ENCODE measurements around the gene METTL3.

METTL3 gene

DNA sequence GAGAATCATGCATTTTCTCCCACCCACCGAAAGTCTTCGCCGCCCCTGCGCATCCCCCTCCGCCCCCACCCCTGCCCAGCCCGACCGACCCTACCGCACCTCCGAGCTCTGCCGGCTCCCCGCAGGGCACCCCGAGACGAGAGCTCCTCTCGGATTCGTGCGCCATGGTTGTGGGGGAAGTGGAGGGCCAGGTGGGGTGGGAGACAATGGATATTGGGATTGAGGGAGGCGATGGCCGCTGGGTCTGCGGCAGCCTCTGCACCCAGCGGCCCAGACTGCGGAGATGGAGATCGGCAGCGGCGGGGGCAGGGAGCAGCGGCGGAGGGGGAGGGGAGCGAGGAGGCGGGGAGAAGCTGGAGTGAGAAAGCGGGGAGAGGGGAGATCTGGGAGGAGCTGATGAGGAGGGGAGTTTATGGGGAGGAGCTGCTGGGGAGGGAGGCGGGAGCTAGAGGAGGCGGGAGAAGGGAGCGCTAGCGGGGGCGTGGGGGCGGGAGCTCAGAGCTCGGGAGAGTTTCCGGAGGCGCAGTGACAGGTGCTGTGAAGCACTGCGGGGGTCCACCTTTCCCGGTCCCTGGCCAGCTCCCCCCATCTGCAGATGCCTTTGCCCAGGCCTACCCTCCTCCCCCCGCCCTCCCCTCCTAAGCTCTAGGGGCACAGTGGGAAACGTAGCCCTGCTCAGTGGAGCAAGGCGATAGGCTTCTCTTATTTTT is 15.0 kb upstream of the METTL3 start, which contains the start of gene SALL2:
SALL2 (minus strand) TSS at position 385 of the 710 bp plus-strand sequence; CDS start at position 166, 219 bp downstream.
- DNase-seq = peak; percentile 59

DNA sequence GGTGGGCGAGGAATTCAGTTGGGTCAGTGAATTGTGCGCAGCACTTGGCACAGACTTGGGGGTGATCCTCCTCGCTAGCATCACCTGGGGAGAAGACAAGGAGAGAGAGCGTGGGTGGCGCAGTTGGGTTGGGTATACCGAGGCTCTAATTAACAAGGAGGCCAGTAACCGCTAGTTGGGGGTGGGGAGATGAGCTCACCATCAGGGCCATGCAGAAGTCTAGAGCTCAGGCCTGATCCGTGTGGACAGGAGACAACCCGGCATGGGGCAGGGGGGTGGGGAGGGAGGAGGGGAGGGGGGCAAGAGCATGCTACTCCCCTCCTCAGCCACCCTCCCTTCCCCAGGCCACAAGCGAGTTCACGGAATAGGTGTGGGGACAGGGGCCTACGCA is 14.4 kb upstream of the METTL3 start:
- DNase-seq = no peak

DNA sequence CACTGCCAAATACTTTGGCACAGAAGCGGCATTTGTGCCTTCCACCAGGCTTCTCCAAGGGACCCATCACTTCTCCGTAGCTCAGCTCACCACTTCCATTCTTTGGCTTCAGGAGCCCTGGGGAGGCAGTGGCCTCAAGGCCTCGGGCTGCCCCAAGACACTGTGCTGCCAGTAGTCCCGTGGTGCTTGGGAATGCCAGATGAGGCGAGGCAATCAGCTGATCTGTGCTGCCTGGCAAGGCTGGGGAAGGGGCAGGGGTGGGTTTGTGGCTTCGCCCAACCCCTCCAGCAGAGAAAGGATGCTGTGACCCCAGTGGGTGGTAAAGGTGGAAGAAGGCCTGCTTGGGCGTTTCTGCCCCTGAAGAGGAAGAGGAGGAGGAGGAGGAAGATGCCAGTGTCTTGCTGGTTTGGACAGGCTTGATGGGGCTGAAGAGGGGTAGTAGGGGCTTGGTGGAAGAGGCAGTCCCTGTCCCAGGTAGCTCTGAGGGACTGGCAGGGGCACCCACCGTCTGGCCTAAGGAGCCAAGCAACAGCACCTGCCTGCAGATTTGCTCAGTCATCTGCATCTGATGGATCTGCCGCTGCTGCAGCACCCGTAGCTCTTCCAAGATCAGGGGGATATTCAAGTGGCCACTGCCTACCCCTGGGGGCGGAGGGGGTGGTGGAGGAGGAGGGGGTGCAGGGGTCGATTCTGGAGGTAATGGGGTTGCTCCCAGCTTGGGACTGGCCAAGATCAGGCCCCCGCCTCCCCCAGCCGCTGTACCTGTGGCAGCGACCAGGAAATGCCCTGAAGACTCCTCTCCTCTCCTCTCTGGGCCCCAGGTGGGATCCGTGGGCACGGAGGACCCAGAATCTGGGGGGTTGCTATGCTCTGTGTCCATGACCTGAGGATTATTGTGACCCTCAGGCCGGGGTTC is 13.7 kb upstream of the METTL3 start:
- no peak for DNase-seq

DNA sequence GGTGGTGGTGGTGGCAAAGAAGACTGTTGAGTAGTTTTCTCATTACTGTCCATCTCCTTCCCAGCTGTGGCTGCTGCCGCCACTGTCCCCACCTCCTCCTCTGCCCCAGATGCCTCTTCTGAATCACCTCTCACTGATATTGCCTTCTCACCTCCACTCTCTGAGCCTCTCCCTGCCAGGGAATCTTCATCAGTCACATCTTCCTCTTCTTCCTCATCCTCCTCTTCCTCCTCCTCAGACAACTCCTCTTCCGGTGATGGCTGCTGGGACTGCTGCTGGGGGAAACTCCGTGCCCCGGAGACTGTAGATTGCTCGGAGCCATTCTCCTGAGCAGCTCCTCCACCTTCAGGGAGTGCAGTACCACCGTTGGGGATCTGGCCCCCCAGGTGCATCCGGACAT is 12.1 kb upstream of the METTL3 start:
- no peak for DNase-seq

DNA sequence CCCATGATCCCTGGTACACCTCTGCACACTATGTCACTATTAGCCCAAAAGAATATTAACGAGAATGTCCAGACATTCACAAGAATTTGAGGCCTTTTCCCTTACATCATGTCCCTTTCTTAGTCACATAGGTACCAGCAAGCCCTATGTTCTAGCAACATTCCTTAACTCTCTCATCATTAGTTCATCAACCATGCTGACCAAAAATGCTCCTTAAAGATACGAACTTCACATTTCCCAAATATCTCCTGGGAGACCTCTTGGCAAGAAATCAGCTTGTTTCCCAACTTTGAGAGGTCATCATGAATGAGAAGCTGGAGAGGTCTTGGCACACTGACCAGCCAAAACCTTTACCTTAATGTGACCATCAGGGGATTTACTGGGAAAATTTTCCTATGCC is 10.4 kb upstream of the METTL3 start:
- DNase-seq = no peak

DNA sequence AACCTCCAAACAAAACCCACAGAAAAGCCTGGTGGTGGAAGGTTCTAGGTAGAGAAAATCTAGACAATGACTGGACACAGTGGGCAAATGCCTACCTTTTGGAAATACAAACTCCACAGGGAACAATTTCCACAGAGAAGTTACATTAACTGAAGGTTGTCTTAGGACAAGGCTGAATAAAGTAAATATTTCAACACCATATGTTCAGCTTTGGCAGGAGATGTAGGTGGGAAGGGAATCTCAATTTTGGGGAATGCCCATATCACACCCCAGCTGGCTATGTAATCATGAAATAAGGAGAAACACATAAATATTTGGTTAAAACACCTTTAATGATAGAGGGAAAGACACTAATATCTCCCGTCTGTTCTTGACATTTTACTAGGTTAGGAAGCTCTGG is 9.6 kb upstream of the METTL3 start:
- DNase-seq = no peak

DNA sequence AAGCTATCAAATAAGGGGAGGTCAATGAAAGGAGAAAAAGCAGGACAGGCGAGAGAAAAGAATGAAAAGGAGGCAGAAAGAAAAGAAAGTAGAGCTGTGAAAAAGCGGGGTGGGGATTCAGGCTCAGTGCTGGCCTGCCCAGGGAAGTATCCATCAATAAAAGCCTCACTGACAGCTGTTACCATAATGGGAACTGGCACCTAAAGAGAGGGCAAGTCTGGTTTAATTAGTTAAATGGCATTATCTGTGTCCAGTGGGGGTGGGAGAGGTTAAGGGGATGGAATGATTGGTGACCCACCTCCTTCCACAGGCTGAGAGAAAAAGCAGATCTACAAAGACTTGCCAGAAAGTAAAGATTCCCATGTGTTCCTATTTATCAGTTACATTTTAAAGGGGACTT is 7.6 kb upstream of the METTL3 start:
- no peak for DNase-seq

DNA sequence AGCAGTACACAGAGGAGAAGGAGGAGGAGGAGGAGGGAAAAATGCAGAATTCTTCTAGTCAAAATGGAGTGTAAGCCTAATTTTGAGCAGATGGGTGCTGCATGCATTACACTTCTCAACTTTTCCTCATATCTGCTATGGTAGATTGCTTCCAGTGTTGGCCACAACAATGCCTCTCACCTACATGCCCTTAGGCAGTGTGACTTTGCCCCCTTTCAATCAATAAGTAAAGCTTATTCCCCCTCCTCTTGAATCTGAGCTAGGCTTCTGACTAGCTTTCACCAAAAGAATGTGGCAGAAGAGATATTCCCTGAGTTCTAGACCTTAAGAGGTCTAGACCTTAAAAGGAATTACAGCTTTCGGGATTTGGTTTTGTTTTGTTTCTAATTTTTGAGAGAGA is 3.2 kb upstream of the METTL3 start:
- DNase-seq = no peak

DNA sequence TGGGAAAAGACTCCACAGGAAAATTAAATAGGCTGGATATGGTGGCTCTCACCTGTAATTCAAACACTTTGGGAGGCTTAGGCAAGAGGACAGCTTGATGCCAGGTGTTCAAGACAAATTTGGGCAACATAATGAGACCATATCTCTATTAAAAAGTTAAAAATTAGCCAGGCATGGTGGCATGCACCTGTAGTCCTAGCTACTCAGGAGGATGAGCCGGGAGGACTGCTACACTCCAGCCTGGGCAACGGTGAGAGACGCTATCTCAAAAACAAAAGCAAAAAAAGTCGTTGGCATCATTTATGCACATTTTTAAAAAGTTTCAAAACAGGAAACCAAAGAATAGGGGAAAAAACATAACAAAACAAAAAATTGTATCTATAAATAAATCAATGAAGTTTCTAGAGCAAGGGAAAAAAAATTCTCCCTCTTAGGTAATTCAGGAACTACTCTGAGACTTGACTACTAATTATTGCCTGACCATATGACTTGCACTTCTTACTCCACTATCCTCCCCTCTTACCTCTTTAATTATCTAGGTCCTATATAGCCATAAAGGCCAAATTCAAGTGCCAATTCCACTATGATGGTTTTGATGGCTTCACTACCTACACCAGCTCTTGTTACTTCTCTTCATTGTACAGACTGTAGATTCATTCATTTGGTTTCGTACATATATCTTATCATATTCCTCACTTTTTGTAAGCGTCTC is 1.6 kb downstream of the METTL3 start:
- no peak for DNase-seq

DNA sequence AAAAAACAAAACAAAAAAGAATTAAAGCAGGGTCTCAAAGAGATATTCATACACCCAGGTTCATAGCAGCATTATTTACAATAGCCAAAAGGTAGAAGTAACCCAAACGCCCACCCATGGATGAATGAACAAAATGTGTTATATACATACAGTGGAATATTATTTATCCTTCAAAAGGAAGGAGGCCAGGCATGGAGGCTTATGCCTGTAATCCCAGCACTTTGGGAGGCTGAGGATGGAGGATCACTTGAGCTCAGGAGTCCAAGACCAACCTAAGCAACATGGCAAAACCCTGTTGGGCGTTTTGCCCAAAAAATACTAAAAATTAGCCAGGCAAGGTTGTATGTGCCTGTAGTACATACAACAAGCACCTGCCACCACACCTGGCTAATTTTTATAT is 4.6 kb downstream of the METTL3 start:
- no peak for DNase-seq

DNA sequence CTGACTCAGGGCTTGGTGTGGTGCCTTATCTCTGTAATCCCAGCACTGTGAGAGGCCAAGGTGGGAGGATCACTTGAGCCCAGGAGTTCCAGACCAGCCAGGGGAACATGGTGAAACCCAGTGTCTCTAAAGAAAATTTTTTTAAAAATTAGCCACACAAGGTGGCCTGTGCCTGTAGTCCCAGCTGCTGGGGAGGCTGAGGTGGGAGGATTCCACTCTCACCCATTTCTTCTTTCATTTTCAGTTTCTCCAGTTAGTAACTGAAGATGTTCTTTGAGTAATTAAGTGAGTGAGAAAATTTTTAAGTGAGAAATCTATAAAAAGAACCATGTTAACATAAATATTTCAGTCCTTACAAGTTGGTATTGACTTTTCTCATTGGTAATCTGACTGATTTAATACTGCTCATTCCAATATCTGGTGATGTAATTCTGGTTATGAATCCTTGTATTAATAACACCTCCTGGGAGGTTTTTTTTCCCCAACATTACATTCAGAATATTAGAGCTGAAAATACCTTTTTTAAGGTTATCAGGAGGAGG is 6.1 kb downstream of the METTL3 start:
- no peak for DNase-seq

DNA sequence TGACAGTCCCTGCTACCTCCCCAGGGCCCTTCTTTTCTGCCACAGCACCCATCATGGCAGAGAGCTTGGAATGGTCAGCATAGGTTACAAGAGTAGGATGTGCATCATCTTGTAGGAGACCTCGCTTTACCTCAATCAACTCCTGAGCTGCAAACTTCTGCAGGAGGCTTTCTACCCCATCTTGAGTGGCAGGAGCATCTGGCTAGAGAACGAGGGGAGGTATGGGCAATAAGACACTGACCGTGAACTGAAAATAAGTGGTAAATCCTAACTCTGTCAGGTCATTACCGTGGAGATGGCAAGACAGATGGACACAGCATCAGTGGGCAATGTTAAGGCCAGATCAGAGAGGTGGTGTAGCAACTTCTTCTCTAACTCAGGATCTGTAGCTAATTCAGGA is 7.8 kb downstream of the METTL3 start:
- no peak for DNase-seq

DNA sequence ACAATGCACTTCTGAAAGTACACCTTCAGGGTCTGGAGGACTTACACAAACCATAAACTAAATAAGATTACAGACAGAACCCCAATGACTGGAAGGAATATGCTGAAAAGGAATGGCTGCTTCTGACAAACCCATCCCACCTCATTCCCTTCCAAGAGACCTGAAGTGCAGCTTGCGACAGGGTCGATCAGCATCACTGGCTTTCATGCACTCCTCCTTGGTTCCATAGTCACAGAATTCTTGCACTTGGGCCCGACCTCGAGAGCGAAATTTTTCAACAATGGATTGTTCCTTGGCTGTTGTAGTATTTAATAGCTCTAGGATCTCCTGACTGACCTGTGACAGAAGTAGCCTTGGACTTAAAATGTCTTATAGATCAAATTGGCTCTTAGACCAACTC is 9.6 kb downstream of the METTL3 start:
- DNase-seq = no peak

DNA sequence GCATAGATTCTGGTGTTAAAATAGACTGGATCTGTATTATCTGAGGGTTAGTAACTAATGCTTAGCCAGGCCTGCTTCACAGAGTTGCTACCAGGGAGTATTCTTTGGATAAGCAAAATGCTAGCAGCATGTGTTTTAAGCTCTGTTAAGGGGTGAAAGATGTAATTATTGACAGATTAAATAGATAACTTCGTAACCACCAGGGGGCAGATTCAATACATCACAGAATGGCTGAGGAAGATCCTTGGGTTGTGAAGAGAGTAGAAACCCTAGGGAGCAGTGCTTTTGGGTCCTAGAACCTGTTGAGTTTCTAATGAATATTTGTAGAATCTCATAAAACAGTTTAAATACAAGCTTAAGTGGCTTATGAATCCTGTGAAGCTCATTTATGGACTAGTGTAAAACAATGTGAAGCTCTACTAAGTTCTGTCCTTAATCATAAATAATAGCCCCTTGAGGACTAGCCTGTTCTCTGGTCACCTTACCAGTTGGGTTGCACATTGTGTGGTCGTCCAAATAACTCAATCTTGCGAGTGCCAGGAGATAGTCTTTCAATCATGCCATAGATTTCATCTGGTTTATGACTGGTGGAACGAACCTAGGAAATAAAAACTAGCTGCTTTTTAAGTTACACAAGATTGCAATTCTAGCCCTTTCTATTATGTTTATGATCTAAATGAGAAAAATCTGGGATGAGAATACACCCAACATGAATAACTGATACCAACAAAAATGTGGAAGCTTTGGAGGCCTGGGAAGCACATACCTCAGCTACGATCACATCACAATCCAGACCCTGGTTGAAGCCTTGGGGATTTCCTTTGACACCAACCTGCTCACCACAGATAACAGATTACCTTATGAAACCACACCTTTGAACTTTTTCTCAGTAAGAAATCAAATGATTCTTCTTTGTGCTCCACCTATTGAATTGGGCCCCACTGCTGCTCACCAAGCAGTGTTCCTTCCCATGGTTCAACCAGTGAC is 12.3 kb downstream of the METTL3 start:
- peak; percentile 62 for DNase-seq

DNA sequence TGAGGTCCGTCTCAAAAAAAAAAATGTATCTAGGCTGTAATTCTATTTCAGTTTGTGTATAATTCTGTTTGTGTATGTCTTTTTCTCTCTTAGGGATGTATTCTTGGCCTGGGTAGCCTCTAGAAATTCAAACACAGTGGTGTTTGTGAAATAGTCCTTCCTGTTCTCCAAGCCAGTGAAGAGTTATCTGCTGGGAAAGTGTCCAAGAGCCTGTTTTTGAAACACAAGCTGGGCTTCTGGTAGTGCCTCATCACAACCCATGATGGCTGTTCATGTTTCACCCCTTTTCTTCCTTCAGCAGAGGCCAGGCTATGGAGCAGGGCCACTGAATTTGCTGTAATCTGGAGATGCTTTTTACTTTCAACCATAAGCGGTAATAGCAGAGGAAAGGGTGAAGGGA is 14.7 kb downstream of the METTL3 start:
- no peak for DNase-seq

DNA sequence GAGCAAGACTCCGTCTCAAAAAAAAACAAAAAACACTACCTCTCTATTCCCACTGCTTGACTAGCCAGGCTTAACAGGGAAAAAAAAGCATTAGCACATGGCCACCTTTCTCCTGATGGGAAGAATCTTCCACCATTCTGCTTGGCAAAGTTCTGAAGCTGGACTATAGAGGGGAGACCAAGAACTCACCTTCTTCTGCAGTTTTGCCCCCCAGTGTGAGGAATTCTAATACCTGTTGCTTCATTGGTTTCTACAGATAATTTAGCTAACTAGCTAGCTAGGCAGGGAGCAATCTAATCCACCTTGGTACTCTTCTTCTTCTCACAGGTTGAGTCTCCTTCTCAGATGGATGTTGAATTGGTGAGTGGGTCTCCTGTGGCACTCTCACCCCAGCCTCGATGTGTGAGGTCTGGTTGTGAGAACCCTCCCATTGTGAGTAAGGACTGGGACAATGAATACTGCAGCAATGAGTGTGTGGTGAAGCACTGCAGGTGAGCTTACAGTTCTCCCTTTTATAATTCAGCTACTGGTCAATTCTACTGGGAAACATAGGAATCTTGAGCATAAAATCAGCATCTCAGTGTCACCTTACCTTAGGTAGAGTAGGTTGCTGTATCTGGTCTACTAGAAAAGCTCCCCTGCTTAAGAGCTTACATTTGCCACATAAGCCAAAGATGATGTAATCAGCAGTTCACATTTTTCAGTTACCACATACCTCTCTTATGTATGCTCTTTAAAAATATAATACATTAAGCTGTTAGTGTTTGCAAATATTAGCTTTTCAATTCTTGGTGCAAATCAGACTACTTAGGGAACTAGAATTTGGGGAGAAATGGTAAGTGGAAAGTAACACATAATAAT is 16.0 kb downstream of the METTL3 start:
- DNase-seq = no peak

DNA sequence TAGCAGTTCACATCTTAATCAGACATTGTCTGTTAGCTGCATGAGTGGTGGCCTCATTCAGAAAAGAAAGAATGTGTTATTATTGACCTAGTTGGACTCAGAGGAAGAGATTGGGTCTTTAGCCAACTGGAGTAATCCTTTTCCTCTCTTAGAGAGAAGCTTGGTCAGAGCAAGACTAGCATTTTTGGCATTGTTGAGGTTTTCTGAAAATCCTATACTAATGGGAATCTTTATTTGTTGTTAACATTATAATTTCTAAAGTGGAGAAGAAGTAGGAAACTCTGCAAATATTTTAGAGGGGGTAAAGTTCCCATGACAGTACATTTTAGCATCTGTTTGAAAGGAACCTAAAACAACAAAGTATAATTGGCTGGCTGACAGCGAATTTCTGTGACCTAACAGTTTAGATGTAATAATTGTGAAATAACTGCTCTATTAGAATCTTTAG is 24.5 kb downstream of the METTL3 start:
- no peak for DNase-seq

DNA sequence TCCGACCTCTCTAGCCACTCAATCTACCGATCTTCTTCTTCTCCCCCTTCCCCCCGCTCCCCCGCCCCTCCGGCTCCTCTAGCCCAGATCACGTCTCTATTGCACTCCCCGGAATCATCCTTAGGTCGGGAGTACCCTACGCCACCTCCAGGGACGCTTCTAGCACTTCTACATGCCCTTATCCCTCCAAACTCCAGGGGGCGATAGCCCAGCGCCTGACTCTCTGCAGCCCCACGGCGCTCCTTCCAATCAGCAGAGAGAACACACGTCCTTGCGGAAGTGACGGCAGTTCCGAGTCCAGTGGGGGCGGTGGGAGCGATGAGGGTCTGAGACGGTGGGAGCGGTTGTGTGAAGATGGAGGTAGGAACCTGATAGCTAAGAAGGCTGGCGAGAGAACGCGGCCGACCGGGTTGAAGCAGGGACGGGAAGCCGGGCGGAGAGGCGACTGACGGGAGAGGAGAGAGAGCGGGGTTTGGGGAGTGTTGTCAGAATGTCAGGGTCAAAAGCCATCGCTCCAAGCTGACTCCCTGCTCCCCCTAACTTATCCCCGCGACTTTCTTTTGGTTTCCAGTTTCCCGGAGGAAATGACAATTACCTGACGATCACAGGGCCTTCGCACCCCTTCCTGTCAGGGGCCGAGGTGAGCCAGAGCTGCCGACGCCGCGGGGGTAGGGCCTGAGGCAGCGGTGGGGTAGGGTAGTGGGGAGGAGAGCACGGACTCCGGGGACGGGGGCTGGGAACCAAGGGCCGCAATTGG is 34.0 kb downstream of the METTL3 start, which contains the start of the genes RAB2B and TOX4:
RAB2B (minus strand) TSS at position 35 of the 757 bp plus-strand sequence. CDS start 87 bp downstream, outside the sequence.
TOX4 (plus strand) TSS at position 271 of the 757 bp plus-strand sequence; CDS start at position 355, 84 bp downstream.
- peak; percentile 99 for DNase-seq

DNA sequence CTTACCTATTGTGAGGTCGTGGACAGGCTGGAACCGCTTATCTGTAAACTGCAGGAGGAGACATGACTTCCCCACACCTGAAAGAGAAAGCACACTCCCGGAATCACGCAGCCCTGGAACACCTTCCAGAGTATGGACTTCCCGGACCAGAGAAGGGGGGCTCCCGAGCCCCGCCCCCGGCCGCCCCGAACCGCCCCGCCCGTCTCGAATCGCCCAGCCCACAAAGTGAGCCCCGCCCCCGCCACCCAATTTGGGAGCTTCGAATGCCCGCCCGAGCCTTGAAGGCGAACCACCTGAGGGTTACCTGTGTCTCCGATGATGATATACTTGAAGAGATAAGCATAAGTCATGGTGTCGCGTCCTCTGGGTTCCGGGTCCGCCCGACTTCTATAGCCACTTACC is 34.6 kb downstream of the METTL3 start:
- no peak for DNase-seq

Measured in CD4-positive, alpha-beta T cell treated with Interleukin-4 for 4 hours (primary cell).